Fibroblast of the aortic adventitia (primary cell): ENCODE measurements around the gene DSP. TPM values are rescaled to one million over a fixed set of nuclear protein-coding genes. Genes with fewer than 3 reads are reported as not detected.

Source experiments
- DNase-seq: peaks from one replicate; pipeline ENCODE4 v3.0.0-alpha.2; 2010; ENCODE audit warnings: low read depth
- H3K4me3 ChIP-seq: 2 replicates; pipeline ENCODE4 v1.5.1; 2011; ENCODE audit warnings: low read depth, mild to moderate bottlenecking, control low read depth, low read length, moderate library complexity
- total RNA-seq: library from RNA; depleted of rRNA; stranded (reverse); fragments of >200 nt; gene quantifications from 2 replicates; pipeline ENCODE4 v1.2.3, GENCODE V29; 2012; ENCODE audit warnings: low replicate concordance
- TF ChIP-seq, protein P1 (sequence below): IDR thresholded peaks from 2 replicates; pipeline ENCODE4 v1.5.1; 2011; ENCODE audit warnings: mild to moderate bottlenecking, low read length, control low read depth, inconsistent platforms; ENCODE audit not compliant: insufficient read depth

The DSP gene
- total RNA-seq, 1 donor, result 4.2 TPM

DNA sequence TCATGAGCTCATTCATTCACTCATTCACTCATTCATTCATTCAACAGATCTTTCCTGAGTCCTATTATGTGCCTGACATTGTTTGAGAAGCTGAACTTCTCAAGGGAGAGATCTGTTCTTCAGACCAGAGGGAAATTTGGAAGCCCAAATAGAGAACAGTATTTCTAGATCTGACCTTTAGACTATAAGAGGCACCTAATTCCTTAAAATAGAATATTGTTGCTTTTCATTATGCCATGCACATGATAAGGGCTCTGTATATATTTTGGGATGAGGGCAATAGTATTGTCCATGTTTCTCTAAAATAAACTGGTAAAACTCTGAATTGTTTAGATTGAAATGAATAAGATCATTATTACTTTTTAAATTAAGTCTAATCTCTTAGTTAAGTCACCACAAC lies 18.6 kb upstream of the DSP start:
- TF ChIP-seq, protein P1, sequence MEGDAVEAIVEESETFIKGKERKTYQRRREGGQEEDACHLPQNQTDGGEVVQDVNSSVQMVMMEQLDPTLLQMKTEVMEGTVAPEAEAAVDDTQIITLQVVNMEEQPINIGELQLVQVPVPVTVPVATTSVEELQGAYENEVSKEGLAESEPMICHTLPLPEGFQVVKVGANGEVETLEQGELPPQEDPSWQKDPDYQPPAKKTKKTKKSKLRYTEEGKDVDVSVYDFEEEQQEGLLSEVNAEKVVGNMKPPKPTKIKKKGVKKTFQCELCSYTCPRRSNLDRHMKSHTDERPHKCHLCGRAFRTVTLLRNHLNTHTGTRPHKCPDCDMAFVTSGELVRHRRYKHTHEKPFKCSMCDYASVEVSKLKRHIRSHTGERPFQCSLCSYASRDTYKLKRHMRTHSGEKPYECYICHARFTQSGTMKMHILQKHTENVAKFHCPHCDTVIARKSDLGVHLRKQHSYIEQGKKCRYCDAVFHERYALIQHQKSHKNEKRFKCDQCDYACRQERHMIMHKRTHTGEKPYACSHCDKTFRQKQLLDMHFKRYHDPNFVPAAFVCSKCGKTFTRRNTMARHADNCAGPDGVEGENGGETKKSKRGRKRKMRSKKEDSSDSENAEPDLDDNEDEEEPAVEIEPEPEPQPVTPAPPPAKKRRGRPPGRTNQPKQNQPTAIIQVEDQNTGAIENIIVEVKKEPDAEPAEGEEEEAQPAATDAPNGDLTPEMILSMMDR, result no peak
- H3K4me3 ChIP-seq, result no peak overlapping the region
- no peak for DNase-seq

DNA sequence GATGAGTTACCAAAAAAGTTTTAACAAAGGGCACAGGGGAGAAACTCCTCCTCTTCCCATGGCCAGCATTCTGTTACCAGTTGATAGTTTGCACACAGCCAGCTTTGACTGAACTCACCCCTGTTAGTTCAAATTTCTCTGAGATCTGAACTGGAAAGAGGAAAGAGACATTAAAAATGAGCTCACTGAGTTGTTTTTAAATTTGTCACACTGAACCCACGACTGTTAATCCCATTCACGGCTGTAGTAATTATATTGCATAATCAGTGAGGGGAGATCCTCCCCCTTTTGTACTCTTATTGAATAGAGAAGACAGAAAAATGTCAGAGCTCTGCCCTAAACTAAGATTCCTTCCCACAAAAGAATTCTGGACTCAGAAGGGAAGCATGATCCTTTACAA lies 17.5 kb upstream of the DSP start:
- TF ChIP-seq, protein P1, result no peak
- no peak for DNase-seq

DNA sequence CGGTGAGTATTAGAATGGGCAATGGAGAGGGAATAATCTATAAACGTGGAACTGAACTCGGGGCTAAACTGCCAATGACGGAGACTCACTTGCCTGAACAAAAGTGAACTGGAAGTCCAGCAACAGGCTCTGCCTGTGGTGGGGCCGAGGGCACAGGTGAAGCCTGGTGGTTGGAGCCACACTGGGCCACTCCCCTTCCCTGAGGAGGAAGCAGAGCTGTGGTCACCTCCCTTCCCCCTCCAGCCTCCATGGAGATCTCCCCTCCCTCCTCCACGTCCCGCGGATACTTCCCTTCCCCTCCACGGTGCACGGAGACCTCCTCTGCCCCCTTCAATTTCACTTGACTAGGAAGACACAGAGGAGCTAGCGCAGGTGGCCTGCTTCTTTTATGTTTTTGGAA lies 14.7 kb upstream of the DSP start:
- no peak overlapping the region for H3K4me3 ChIP-seq
- TF ChIP-seq, protein P1, result no peak
- DNase-seq, result no peak

More for the DNA sequence above, 17.5 kb upstream of the DSP start:
- H3K4me3 ChIP-seq, result no peak overlapping the region

DNA sequence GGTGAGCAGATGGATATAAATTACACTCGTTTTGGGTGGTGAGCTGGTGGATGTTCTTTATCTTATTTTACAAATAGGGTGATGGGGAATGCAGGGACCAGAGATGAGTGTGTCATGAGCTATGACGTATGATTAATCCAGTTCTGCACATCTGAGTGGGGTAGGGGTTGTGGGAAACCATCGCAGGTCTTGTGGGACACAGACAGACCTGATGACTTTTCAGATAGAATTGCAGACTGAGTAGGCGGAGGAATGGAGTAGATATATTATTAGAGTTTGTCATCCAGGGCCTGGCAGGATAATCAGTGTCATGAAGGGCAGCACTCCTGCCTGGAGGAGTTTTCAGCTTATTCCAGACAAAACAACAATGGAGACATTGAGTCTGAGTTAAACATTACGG lies 12.9 kb upstream of the DSP start:
- TF ChIP-seq, protein P1, result no peak
- peak; percentile 55 for DNase-seq
- H3K4me3 ChIP-seq, result no peak overlapping the region

DNA sequence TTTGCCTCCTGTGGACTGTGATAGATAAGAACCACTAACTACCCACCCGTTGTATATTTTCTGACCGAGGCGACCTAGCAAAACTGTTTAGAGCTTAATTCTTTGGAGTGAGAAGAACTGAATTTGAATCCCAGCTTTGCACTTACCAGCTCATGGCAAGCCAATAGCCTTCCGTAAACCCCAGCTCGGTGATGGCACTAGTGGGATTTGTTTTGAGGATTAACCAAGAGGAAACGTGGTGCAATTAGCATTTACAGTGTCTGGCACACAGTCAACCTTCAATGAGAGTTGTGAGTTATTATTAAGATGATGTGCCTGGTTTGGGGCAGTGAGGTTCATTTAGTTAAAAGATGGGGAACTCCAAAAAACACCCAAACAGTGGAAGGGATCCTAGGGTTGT lies 12.3 kb upstream of the DSP start:
- DNase-seq, result no peak
- TF ChIP-seq, protein P1, result no peak
- H3K4me3 ChIP-seq, result no peak overlapping the region

DNA sequence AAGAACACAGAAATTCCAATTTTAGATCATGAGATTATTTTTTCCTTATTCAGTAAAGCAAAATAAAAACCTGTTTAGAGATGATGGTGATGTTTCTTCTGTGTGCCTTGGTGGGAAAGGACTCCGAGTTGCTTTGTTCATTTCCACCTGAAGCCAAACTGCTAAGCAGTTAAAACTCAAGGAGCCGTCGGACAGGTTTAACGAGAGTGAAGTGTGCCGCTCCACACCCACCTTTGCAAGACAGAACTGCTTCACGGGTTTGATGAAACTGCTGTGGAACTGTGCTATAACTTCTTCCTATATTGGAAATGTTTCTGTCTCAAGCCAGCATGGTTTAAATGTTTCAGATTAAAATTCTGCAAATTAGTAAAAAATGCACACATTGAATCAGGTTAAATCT lies 9.2 kb upstream of the DSP start:
- H3K4me3 ChIP-seq, result no peak overlapping the region
- TF ChIP-seq, protein P1, result no peak
- no peak for DNase-seq

DNA sequence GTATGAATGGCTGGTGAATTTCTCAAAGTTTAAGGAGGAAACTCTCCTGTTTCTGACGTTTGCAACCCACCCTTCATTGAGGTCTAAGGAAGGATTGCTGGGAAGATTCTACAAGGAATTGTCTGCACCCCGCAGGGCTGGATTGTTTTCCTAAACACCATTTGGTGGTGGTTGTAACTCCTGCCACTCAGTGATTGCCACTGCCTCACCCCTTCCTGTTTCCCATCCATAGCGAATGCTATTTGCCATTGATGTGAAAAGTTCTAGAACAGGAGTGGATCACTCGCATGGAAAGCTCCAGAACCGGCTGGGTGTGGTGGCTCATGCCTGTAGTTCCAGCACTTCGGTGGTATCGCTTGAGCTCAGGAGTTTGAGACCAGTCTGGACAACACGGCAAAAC lies 8.7 kb upstream of the DSP start:
- H3K4me3 ChIP-seq, result no peak overlapping the region
- DNase-seq, result no peak
- TF ChIP-seq, protein P1, result no peak
